Large intestine (tissue), 3 donors: Measurements from ENCODE around the gene SLC25A45. TPM values are rescaled to one million over a fixed set of nuclear protein-coding genes. Genes with fewer than 3 reads are reported as not detected.

Source experiments
- DNase-seq, 2 donors: peaks; one replicate each; pipeline versions ENCODE4 v3.0.0 to v3.0.0-alpha.2; 2013
- H3K27ac ChIP-seq: one replicate; pipeline ENCODE4 v1.5.1; 2013; ENCODE audit warnings: low read length
- H3K27me3 ChIP-seq: 2 replicates; pipeline ENCODE4 v1.6.1; 2013; ENCODE audit warnings: low read length; ENCODE audit not compliant: control insufficient read depth, insufficient read depth
- H3K36me3 ChIP-seq: 2 replicates; pipeline ENCODE4 v1.6.1; 2013; ENCODE audit warnings: low read length; ENCODE audit not compliant: control insufficient read depth, insufficient read depth
- H3K4me1 ChIP-seq: one replicate; pipeline ENCODE4 v1.6.1; 2013; ENCODE audit warnings: low read length; ENCODE audit not compliant: control insufficient read depth, insufficient read depth
- H3K4me3 ChIP-seq: one replicate; pipeline ENCODE4 v1.5.1; 2013; ENCODE audit warnings: low read length
- H3K9me3 ChIP-seq: one replicate; pipeline ENCODE4 v1.6.1; 2013; ENCODE audit warnings: mild to moderate bottlenecking, low read depth, low read length, moderate library complexity; ENCODE audit not compliant: control insufficient read depth
- whole genome bisulfite sequencing: methylation state at CpG from one replicate; pipeline ENCODE4 v1.1.5; 2013; ENCODE audit warnings: low lambda C conversion rate; ENCODE audit not compliant: insufficient coverage; 5-methylcytosine and 5-hydroxymethylcytosine counted together
- polyA plus RNA-seq: library from polyadenylated mRNA; unstranded; fragments of 120-200 nt; gene quantifications from one replicate; pipeline ENCODE4 v1.2.1, GENCODE V29; 2013

The SLC25A45 gene
- polyA plus RNA-seq, 1 donor: 41.2 TPM

- no peaks in the 10 kb centered on the region for H3K9me3 ChIP-seq
- peaks cover 49% of the 10 kb centered on the region for H3K4me1 ChIP-seq
- no peak overlapping the region for H3K27ac ChIP-seq
- peaks cover 7% of the 10 kb centered on the region for H3K27me3 ChIP-seq
- WGBS: no CpG with 5 or more reads among the region's 30 CpGs
- H3K36me3 ChIP-seq: peaks cover 16% of the 10 kb centered on the region
- DNase-seq: no peak
- no peak overlapping the region for H3K4me3 ChIP-seq
These were observed 26.0 kb downstream of the SLC25A45 start for GRCh38 chr11:65356394-65356972.

- no CpG with 5 or more reads among the region's 35 CpGs for WGBS
- H3K27ac ChIP-seq: no peak overlapping the region
These were observed 26.6 kb downstream of the SLC25A45 start for GRCh38 chr11:65355776-65356393.

GRCh38 chr11:65355013-65355775 is 27.3 kb downstream of the SLC25A45 start:
- Histone ChIP-seq H3K36me3 (peaks cover 27% of the 10 kb centered on the region), H3K9me3 (no peaks in the 10 kb centered on the region), H3K27me3 (peaks cover 7% of the 10 kb centered on the region), H3K4me1 (peaks cover 49% of the 10 kb centered on the region), H3K27ac (no peak overlapping the region), H3K4me3 (peak overlapping the region; percentile 45)
- peak; percentile 47 to 60 for DNase-seq
- 0% methylated on average over 1 of the region's 47 CpGs for WGBS

More at GRCh38 chr11:65355776-65356393, 26.6 kb downstream of the SLC25A45 start:
- Histone ChIP-seq H3K4me1 (peaks cover 49% of the 10 kb centered on the region), H3K4me3 (peak overlapping the region; percentile 45), H3K36me3 (peaks cover 20% of the 10 kb centered on the region), H3K9me3 (no peaks in the 10 kb centered on the region), H3K27me3 (peaks cover 7% of the 10 kb centered on the region)
- peak in 1 of 2 donors; percentile 57 for DNase-seq

GRCh38 chr11:65354265-65355012 is 28.0 kb downstream of the SLC25A45 start, which contains the start of gene TIGD3:
TSS of gene TIGD3 (plus strand) at chr11:65354751. CDS start at chr11:65355809, 1,058 bp downstream.
- peak; percentile 96 to 97 for DNase-seq
- no CpG with 5 or more reads among the region's 79 CpGs for WGBS
- Histone ChIP-seq H3K4me1 (peaks cover 43% of the 10 kb centered on the region), H3K27me3 (peaks cover 7% of the 10 kb centered on the region), H3K27ac (peak within 1 kb of the TSS; percentile 48), H3K9me3 (no peaks in the 10 kb centered on the region), H3K36me3 (peaks cover 33% of the 10 kb centered on the region), H3K4me3 (peak within 1 kb of the TSS; percentile 45)

- Histone ChIP-seq H3K4me3 (peak overlapping the region; percentile 45), H3K9me3 (no peaks in the 10 kb centered on the region), H3K36me3 (peaks cover 38% of the 10 kb centered on the region), H3K27me3 (peaks cover 7% of the 10 kb centered on the region), H3K27ac (peak overlapping the region; percentile 48), H3K4me1 (peaks cover 38% of the 10 kb centered on the region)
- no peak for DNase-seq
- WGBS: 25% methylated on average over 4 of the region's 16 CpGs
These were observed 28.6 kb downstream of the SLC25A45 start for GRCh38 chr11:65353900-65354264.

GRCh38 chr11:65353376-65353775 is 29.1 kb downstream of the SLC25A45 start:
- Histone ChIP-seq H3K4me3 (no peak overlapping the region), H3K27me3 (peaks cover 7% of the 10 kb centered on the region), H3K4me1 (peaks cover 33% of the 10 kb centered on the region), H3K27ac (no peak overlapping the region), H3K36me3 (peaks cover 43% of the 10 kb centered on the region), H3K9me3 (no peaks in the 10 kb centered on the region)
- WGBS: no CpG with 5 or more reads among the region's 7 CpGs
- no peak for DNase-seq

- peaks cover 30% of the 10 kb centered on the region for H3K4me1 ChIP-seq
- DNase-seq: no peak
- 83% methylated on average over 2 of the region's 3 CpGs for WGBS
- H3K36me3 ChIP-seq: peaks cover 49% of the 10 kb centered on the region
- peaks cover 7% of the 10 kb centered on the region for H3K27me3 ChIP-seq
- H3K9me3 ChIP-seq: no peaks in the 10 kb centered on the region
- H3K27ac ChIP-seq: no peak overlapping the region
- H3K4me3 ChIP-seq: no peak overlapping the region
These were observed 29.7 kb downstream of the SLC25A45 start for GRCh38 chr11:65352783-65353182.

- 100% methylated on average over 1 of the region's 2 CpGs for WGBS
- peaks cover 59% of the 10 kb centered on the region for H3K36me3 ChIP-seq
- peaks cover 3% of the 10 kb centered on the region for H3K27me3 ChIP-seq
- no peak overlapping the region for H3K27ac ChIP-seq
- peaks cover 17% of the 10 kb centered on the region for H3K4me1 ChIP-seq
- no peaks in the 10 kb centered on the region for H3K9me3 ChIP-seq
- H3K4me3 ChIP-seq: no peak overlapping the region
- DNase-seq: no peak
These were observed 30.9 kb downstream of the SLC25A45 start for GRCh38 chr11:65351511-65351910.

GRCh38 chr11:65341856-65342255 is 40.6 kb downstream of the SLC25A45 start:
- DNase-seq: no peak
- Histone ChIP-seq H3K27me3 (no peaks in the 10 kb centered on the region), H3K4me3 (no peak overlapping the region), H3K4me1 (no peaks in the 10 kb centered on the region), H3K36me3 (peaks cover 83% of the 10 kb centered on the region), H3K9me3 (no peaks in the 10 kb centered on the region), H3K27ac (no peak overlapping the region)
- WGBS: 100% methylated on average over 2 of the region's 3 CpGs

GRCh38 chr11:65340226-65340625 is 42.2 kb downstream of the SLC25A45 start:
- WGBS: 80% methylated on average over 1 of the region's 11 CpGs

More at GRCh38 chr11:65340226-65340625, 42.2 kb downstream of the SLC25A45 start:
- Histone ChIP-seq H3K9me3 (no peaks in the 10 kb centered on the region), H3K27me3 (no peaks in the 10 kb centered on the region), H3K4me3 (no peak overlapping the region), H3K36me3 (peaks cover 71% of the 10 kb centered on the region), H3K4me1 (peaks cover 3% of the 10 kb centered on the region), H3K27ac (no peak overlapping the region)
- no peak for DNase-seq
